HUES6 (cell line): ENCODE data around the gene PPM1H.
A peak's percentile ranks its signal among the peaks of the same experiment; 100 is the strongest.

Experiments used
- H3K27ac ChIP-seq: 2 replicates; pipeline ENCODE4 v1.7.0; 2013; ENCODE audit warnings: low read depth, mild to moderate bottlenecking, low read length, inconsistent platforms
- H3K27me3 ChIP-seq: 2 replicates; pipeline ENCODE4 v1.6.1; 2013; ENCODE audit warnings: low read length; ENCODE audit not compliant: control insufficient read depth, insufficient read depth
- H3K36me3 ChIP-seq: 2 replicates; pipeline ENCODE4 v1.6.1; 2013; ENCODE audit warnings: low read length; ENCODE audit not compliant: control insufficient read depth, insufficient read depth
- H3K4me1 ChIP-seq: 2 replicates; pipeline ENCODE4 v1.6.1; 2013; ENCODE audit warnings: low read length; ENCODE audit not compliant: control insufficient read depth, insufficient read depth
- H3K4me3 ChIP-seq: 2 replicates; pipeline ENCODE4 v1.5.1; 2013; ENCODE audit warnings: low read depth, low read length
- H3K9ac ChIP-seq: one replicate; pipeline ENCODE4 v1.6.1; 2013; ENCODE audit warnings: mild to moderate bottlenecking, low read length
- H3K9me3 ChIP-seq: 2 replicates; pipeline ENCODE4 v1.6.1; 2013; ENCODE audit warnings: low read depth, low read length; ENCODE audit not compliant: control insufficient read depth, insufficient read depth

PPM1H gene

DNA sequence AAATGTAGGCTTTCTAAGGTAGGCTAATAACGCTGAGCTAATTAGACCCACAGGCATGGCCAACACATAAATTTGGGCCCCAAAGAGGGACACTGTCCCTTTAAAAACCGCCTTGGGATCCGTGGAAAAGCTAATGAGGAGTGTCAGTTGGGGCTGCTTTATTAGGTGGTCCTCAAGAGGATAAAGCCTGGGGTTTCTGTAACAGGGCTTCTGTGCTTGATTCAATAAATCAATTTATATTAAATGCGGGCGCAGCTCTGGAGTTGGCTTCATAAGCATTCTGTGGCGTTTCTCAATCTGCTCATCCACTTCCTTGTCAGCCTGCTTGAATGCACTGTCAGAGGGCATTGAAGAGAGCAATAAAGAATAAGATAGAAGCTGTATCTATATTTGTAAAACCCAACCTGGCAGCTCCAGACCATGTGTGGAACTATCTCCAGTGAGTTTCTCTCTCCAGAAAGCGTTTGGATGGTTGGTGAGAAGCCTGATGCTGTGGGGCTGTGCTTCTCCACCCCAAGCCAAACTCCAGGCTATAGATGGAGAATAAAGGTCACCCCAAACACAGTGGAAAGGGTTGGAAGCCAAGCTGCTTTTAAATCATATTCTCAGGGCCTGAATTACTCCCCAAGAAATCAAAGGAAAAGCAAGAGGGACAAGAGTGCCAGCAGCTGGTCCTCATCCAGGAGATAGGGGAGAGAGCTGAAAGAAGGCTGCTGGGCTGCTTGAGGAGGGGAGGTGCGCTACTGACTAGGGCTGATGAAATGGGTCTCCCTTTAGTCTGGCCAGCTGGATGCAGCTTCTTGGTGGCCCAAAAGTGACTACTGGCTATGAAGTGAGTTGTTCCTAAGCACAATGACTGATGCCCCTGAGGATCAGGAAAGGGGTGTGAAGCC is 222.0 kb downstream of the PPM1H start:
- Histone ChIP-seq H3K4me3 (no peak overlapping the region), H3K9me3 (no peaks in the 10 kb centered on the region), H3K36me3 (peaks cover 2% of the 10 kb centered on the region), H3K27me3 (no peaks in the 10 kb centered on the region), H3K27ac (no peak overlapping the region), H3K9ac (no peak overlapping the region), H3K4me1 (peaks cover 36% of the 10 kb centered on the region)

DNA sequence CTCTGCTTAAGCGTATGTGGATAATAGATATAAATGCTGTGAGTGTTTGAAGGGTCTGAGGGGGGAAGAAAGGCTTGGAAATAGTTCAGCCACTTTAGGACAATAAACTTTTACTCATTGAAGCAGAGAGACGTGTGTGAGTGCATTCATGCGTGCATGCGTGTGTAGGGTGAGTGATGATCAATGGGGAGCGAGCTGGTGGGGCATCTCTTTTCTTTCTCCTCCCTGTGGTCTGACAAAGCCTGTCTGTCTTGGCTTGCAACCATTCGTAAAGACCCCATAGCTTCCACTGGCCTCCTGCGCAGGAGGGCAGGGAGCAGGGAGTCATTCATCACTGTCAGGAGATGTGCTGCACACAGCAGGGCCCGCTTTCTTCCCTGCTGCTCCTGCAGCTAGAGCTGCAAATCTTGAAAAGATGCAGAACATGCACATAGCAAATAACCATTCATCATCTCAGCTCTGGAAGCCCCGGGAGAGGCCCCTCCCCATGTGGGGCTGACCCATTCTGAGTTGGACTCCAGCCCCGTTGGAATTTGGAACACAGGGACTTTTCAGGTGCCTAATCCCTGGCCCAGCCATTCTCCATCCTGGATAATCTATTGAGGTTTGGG is 223.2 kb downstream of the PPM1H start:
- Histone ChIP-seq H3K36me3 (peaks cover 4% of the 10 kb centered on the region), H3K4me3 (no peak overlapping the region)

DNA sequence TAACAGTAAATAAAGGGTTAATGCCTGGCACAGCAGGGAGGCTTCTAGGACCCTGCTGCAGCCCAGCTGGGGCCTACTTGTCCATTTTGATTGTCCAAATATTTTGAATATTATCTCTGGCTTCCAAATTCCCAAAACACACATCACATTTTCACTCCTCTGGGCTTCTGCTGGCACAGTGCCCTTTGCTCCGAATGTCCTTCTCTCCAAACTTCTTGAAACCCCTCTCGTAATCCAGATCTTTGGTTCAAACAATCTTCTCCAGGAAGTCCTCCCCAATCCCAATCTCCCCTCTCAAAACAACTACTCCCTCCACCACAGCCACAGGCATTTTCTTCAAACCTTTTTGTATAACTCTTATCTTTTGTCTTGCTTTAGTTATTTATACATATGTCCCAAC is 225.6 kb downstream of the PPM1H start:
- Histone ChIP-seq H3K4me1 (peaks cover 23% of the 10 kb centered on the region), H3K27ac (no peak overlapping the region), H3K9me3 (no peaks in the 10 kb centered on the region), H3K4me3 (no peak overlapping the region), H3K9ac (no peak overlapping the region), H3K36me3 (peaks cover 4% of the 10 kb centered on the region), H3K27me3 (no peaks in the 10 kb centered on the region)

More for the DNA sequence above, 223.2 kb downstream of the PPM1H start:
- Histone ChIP-seq H3K4me1 (peaks cover 27% of the 10 kb centered on the region), H3K27me3 (no peaks in the 10 kb centered on the region), H3K9me3 (no peaks in the 10 kb centered on the region), H3K27ac (no peak overlapping the region), H3K9ac (no peak overlapping the region)

DNA sequence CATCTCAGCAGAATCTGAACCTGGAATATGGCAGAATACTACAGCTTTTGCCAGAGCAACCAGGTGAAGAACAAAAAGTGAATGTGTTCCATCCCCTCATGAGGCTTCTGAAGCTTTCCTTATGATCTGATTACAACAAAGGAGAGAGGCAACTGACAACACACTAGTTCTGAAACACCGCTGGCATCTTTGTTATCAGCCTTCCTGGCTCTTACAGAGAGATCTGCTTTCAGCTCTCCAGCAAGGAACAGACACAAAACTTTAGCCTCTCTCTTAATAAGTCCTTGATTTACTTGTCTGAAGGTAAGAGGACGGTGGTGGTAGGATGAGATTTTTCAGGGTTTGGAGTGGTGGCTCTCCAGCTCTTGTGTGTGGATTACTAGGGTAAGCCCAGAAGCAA is 227.0 kb downstream of the PPM1H start:
- Histone ChIP-seq H3K4me1 (peaks cover 37% of the 10 kb centered on the region), H3K9me3 (no peaks in the 10 kb centered on the region), H3K9ac (no peak overlapping the region), H3K27me3 (no peaks in the 10 kb centered on the region), H3K4me3 (no peak overlapping the region), H3K36me3 (peaks cover 4% of the 10 kb centered on the region), H3K27ac (no peak overlapping the region)

DNA sequence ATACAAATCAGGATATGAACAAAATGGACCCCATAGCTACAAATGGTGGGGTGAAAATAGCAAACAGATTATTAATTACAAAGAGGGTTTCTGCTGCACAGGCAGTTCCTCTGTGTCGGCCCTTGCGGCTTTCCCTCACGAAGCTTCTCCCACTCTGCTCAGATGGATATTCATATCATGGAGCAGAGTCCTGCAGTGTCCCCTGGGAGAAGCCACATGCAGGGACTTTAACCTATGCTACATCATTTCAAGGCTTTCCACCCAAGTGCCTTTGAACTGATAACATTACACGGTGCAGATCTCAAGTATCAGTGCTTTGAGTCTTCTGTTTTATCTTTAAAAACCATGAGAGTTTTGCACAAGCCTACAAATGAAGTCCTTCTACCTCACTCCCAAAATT is 229.1 kb downstream of the PPM1H start:
- Histone ChIP-seq H3K4me1 (peaks cover 52% of the 10 kb centered on the region), H3K9ac (no peak overlapping the region), H3K27ac (no peak overlapping the region), H3K27me3 (no peaks in the 10 kb centered on the region), H3K9me3 (no peaks in the 10 kb centered on the region), H3K36me3 (peaks cover 4% of the 10 kb centered on the region; the same call in 1 of the 2 replicates), H3K4me3 (no peak overlapping the region)

- H3K9ac ChIP-seq = peak overlapping the region; percentile 5
- H3K4me1 ChIP-seq = peaks cover 47% of the 10 kb centered on the region
- H3K27ac ChIP-seq = peak overlapping the region; percentile 52; the same call in 1 of the 2 replicates
- no peak overlapping the region for H3K4me3 ChIP-seq
- H3K27me3 ChIP-seq = no peaks in the 10 kb centered on the region
- no peaks in the 10 kb centered on the region for H3K9me3 ChIP-seq
- peaks cover 2% of the 10 kb centered on the region; the same call in 1 of the 2 replicates for H3K36me3 ChIP-seq
Observed at GRCh38 chr12:62703011-62703380, 232.0 kb downstream of the PPM1H start.

DNA sequence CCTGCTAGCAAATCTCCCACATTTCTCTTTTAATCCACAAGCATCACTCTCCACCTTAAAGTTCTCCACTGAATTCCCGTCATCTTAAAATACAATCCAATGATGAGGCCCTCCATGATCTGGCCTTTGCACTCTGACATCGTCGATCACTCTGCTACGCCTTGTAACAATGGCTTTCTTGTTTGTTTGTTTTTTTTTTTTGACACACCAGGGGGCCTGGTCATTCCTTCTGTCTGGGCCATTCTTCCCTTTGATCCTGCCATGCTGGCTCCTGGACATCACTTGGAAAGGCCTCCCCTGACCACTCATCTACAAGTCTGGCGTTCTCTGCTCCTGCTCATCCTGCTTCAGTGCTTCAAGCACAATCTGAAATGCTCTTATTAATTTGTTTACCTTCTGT is 233.5 kb downstream of the PPM1H start:
- H3K36me3 ChIP-seq = no peaks in the 10 kb centered on the region

GRCh38 chr12:62700091-62700880 is 234.7 kb downstream of the PPM1H start:
- Histone ChIP-seq H3K9me3 (no peaks in the 10 kb centered on the region), H3K4me3 (no peak overlapping the region), H3K27ac (no peak overlapping the region), H3K36me3 (no peaks in the 10 kb centered on the region), H3K27me3 (no peaks in the 10 kb centered on the region), H3K4me1 (peaks cover 47% of the 10 kb centered on the region), H3K9ac (no peak overlapping the region)

More for the DNA sequence above, 233.5 kb downstream of the PPM1H start:
- no peak overlapping the region for H3K4me3 ChIP-seq
- no peaks in the 10 kb centered on the region for H3K9me3 ChIP-seq
- no peak overlapping the region for H3K9ac ChIP-seq
- no peaks in the 10 kb centered on the region for H3K27me3 ChIP-seq
- no peak overlapping the region for H3K27ac ChIP-seq
- H3K4me1 ChIP-seq = peaks cover 42% of the 10 kb centered on the region

DNA sequence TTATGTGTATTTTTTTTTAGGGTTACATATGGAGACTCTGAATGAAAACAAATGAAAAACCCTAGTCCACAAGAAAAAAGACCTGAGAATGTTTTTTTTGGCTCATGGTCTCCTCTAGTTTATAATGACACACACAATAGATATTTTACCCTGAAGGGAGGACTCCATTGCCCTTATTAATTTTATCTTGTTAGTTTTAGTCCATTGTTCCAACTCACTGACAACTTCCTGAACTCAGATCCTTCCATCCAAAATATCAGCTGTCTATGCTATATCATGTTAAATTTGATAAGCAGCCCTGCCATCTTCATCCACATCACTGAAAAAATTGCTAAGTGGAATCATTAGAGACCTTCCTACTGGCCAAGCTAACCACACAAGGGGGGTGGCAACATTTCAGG is 236.2 kb downstream of the PPM1H start:
- no peaks in the 10 kb centered on the region for H3K9me3 ChIP-seq
- no peaks in the 10 kb centered on the region for H3K27me3 ChIP-seq
- H3K4me3 ChIP-seq = no peak overlapping the region
- no peak overlapping the region for H3K27ac ChIP-seq
- H3K9ac ChIP-seq = no peak overlapping the region
- peaks cover 4% of the 10 kb centered on the region; the same call in 1 of the 2 replicates for H3K36me3 ChIP-seq
- peaks cover 45% of the 10 kb centered on the region for H3K4me1 ChIP-seq

- H3K4me3 ChIP-seq = no peak overlapping the region
- no peaks in the 10 kb centered on the region for H3K9me3 ChIP-seq
- H3K4me1 ChIP-seq = peaks cover 42% of the 10 kb centered on the region
- peaks cover 12% of the 10 kb centered on the region for H3K36me3 ChIP-seq
- no peak overlapping the region for H3K27ac ChIP-seq
- no peak overlapping the region for H3K9ac ChIP-seq
- H3K27me3 ChIP-seq = no peaks in the 10 kb centered on the region
Observed at GRCh38 chr12:62697893-62698292, 237.1 kb downstream of the PPM1H start.
